HEK293 (cell line): ENCODE data around the gene KNOP1.
A peak's percentile ranks its signal among the peaks of the same experiment; 100 is the strongest.

Experiments
- CTCF ChIA-PET: fragments of 350-600 bp; formaldehyde crosslinking; extraction: SDS; loops from one replicate; lab custom pipeline; 2021; ENCODE audit warnings: antibody characterized with exemption; lab: Yijun Ruan, JAX
- POLR2A ChIA-PET: fragments of 300-600 bp; formaldehyde crosslinking; extraction: SDS; loops from one replicate; lab custom pipeline; 2020; ENCODE audit warnings: antibody characterized with exemption, inconsistent platforms; lab: Yijun Ruan, JAX
- H3K27ac ChIP-seq: fragments of 200-500 bp; sonication (Bioruptor generic); 2 replicates; pipeline ENCODE4 v1.5.1; 2014; ENCODE audit warnings: low read depth, low read length, control low read depth, inconsistent platforms; ENCODE audit errors: extremely low read depth
- H3K36me3 ChIP-seq, 2 experiments: fragments of 200-500 bp in 1 of 2; sonication (Bioruptor generic) in 1 of 2; 1 replicate in 1 of 2; 2 replicates in 1 of 2; pipeline ENCODE4 v1.5.1; 2014 to 2017; ENCODE audit warnings: inconsistent platforms in 2 of 2, low read length in 2 of 2; ENCODE audit not compliant: control insufficient read depth in 2 of 2, insufficient read depth in 1 of 2
- H3K4me1 ChIP-seq: fragments of 200-500 bp; sonication (Bioruptor generic); 2 replicates; pipeline ENCODE4 v1.5.1; 2014; ENCODE audit warnings: mild to moderate bottlenecking, low read length, inconsistent platforms; ENCODE audit not compliant: control insufficient read depth, insufficient read depth
- H3K4me3 ChIP-seq: 2 replicates; pipeline ENCODE4 v1.5.1; 2011; ENCODE audit warnings: low read depth, mild to moderate bottlenecking, control low read depth, low read length, moderate library complexity
- H3K9me3 ChIP-seq: fragments of 200-500 bp; sonication (Bioruptor generic); 2 replicates; pipeline ENCODE4 v1.5.1; 2014; ENCODE audit warnings: low read depth, low read length, inconsistent platforms; ENCODE audit not compliant: control insufficient read depth, insufficient read depth
- GFI1B ChIP-seq: fragments of 450-650 bp; formaldehyde crosslinking; IDR thresholded peaks from 2 replicates; pipeline ENCODE4 v1.5.1; 2016; ENCODE audit warnings: missing biosample characterization, missing genetic modification characterization
- KLF1 ChIP-seq: fragments of 450-650 bp; formaldehyde crosslinking; IDR thresholded peaks from 2 replicates; pipeline ENCODE4 v1.5.1; 2016; ENCODE audit warnings: missing biosample characterization, missing genetic modification characterization
- KLF10 ChIP-seq: fragments of 450-650 bp; IDR thresholded peaks from 2 replicates; pipeline ENCODE4 v1.5.1; 2018; ENCODE audit warnings: missing biosample characterization, mild to moderate bottlenecking, missing genetic modification characterization
- ZBTB48 ChIP-seq: fragments of 450-650 bp; formaldehyde crosslinking; IDR thresholded peaks from 2 replicates; pipeline ENCODE4 v1.5.1; 2016; ENCODE audit warnings: missing biosample characterization, missing genetic modification characterization
- ZFP69B ChIP-seq: fragments of 450-650 bp; formaldehyde crosslinking; IDR thresholded peaks from 2 replicates; pipeline ENCODE4 v1.5.1; 2016; ENCODE audit warnings: missing biosample characterization, missing genetic modification characterization
- ZNF133 ChIP-seq: fragments of 450-650 bp; formaldehyde crosslinking; IDR thresholded peaks from 2 replicates; pipeline ENCODE4 v1.5.1; 2016; ENCODE audit warnings: missing biosample characterization, missing genetic modification characterization
- ZNF146 ChIP-seq: fragments of 450-650 bp; formaldehyde crosslinking; IDR thresholded peaks from 2 replicates; pipeline ENCODE4 v1.5.1; 2016; ENCODE audit warnings: missing biosample characterization, missing genetic modification characterization
- ZNF148 ChIP-seq: fragments of 450-650 bp; formaldehyde crosslinking; IDR thresholded peaks from 2 replicates; pipeline ENCODE4 v1.5.0; 2017; ENCODE audit warnings: missing biosample characterization, missing genetic modification characterization, borderline replicate concordance
- ZNF350 ChIP-seq: fragments of 450-650 bp; formaldehyde crosslinking; IDR thresholded peaks from 2 replicates; pipeline ENCODE4 v1.5.0; 2017; ENCODE audit warnings: missing biosample characterization, mild to moderate bottlenecking, missing genetic modification characterization
- ZNF362 ChIP-seq: fragments of 450-650 bp; formaldehyde crosslinking; IDR thresholded peaks from 2 replicates; pipeline ENCODE4 v1.5.1; 2016; ENCODE audit warnings: missing biosample characterization, missing genetic modification characterization
- ZNF398 ChIP-seq: fragments of 450-650 bp; formaldehyde crosslinking; IDR thresholded peaks from 2 replicates; pipeline ENCODE4 v1.5.1; 2017; ENCODE audit warnings: missing biosample characterization, missing genetic modification characterization
- ZNF558 ChIP-seq: fragments of 450-650 bp; formaldehyde crosslinking; IDR thresholded peaks from 2 replicates; pipeline ENCODE4 v1.5.1; 2016; ENCODE audit warnings: missing biosample characterization, missing genetic modification characterization
- ZNF580 ChIP-seq: fragments of 450-650 bp; formaldehyde crosslinking; IDR thresholded peaks from 2 replicates; pipeline ENCODE4 v1.5.1; 2016; ENCODE audit warnings: missing biosample characterization, missing genetic modification characterization
- ZNF707 ChIP-seq: fragments of 450-650 bp; formaldehyde crosslinking; IDR thresholded peaks from 2 replicates; pipeline ENCODE4 v1.5.1; 2016; ENCODE audit warnings: missing biosample characterization, missing genetic modification characterization
- ZNF747 ChIP-seq: fragments of 450-650 bp; formaldehyde crosslinking; IDR thresholded peaks from 2 replicates; pipeline ENCODE4 v1.5.1; 2016; ENCODE audit warnings: missing biosample characterization, missing genetic modification characterization
- ZNF830 ChIP-seq: fragments of 450-650 bp; IDR thresholded peaks from 2 replicates; pipeline ENCODE4 v1.5.0; 2018; ENCODE audit warnings: missing biosample characterization, missing genetic modification characterization, low read depth, mild to moderate bottlenecking, moderate library complexity

The KNOP1 gene

GRCh38 chr16:19683453-19684236 is 34.4 kb downstream of the KNOP1 start:
- no peaks in the 10 kb centered on the region for H3K9me3 ChIP-seq
- CTCF ChIA-PET, result interaction anchor here (0.6 kb wide), 1 partner anchor 69 kb away, joined by 3 read pairs; no protein-coding TSS in a partner anchor
- H3K4me1 ChIP-seq, result no peaks in the 10 kb centered on the region
- H3K36me3 ChIP-seq, result peaks cover 12 to 34% of the 10 kb centered on the region in 2 experiments; a peak in 2 of 3 replicates
- no peak overlapping the region for H3K27ac ChIP-seq
- POLR2A ChIA-PET, result no interaction called here
- no peak overlapping the region for H3K4me3 ChIP-seq
- no peak for TF ChIP-seq KLF10 (tag by site-specific recombination)
- no peak for TF ChIP-seq ZBTB48 (tag by site-specific recombination)
- peak; percentile 97 for TF ChIP-seq ZNF146
- TF ChIP-seq ZNF580 (tag by site-specific recombination), result 0 out of 2 replicates have a peak, but pooled peaks have one; percentile 43
- no peak for TF ChIP-seq ZNF133 (tag by site-specific recombination)
- no peak for TF ChIP-seq ZNF148 (tag by site-specific recombination)
- TF ChIP-seq ZNF362, result no peak
- no peak for TF ChIP-seq ZNF350 (tag by site-specific recombination)
- TF ChIP-seq, all 188 proteins: peak for 2

- peaks cover 12 to 30% of the 10 kb centered on the region in 2 experiments; a peak in 2 of 3 replicates for H3K36me3 ChIP-seq
- no peaks in the 10 kb centered on the region for H3K4me1 ChIP-seq
- H3K9me3 ChIP-seq, result no peaks in the 10 kb centered on the region
- H3K4me3 ChIP-seq, result no peak overlapping the region
- no peak for TF ChIP-seq ZFP69B (tag by site-specific recombination)
- TF ChIP-seq KLF1 (tag by site-specific recombination), result no peak
- no peak for TF ChIP-seq ZNF398 (tag by site-specific recombination)
- TF ChIP-seq ZNF558 (tag by site-specific recombination), result no peak
- no peak for TF ChIP-seq ZNF707 (tag by site-specific recombination)
- TF ChIP-seq ZNF747 (tag by site-specific recombination), result no peak
- TF ChIP-seq ZNF830, result no peak
- TF ChIP-seq GFI1B (tag by site-specific recombination), result no peak
- TF ChIP-seq, all 188 proteins: peak for 0
- ChIA-PET CTCF (interaction anchor here (1.0 to 1.3 kb wide), 2 partner anchors 10 to 80 kb away, joined by 4 read pairs; no protein-coding TSS in a partner anchor), POLR2A (no interaction called here)
- H3K27ac ChIP-seq, result no peak overlapping the region
These were observed 36.4 kb downstream of the KNOP1 start for GRCh38 chr16:19681637-19682036.
